ENCODE measurements around the gene CA14.

GRCh38 chr1:150212070-150212469 is 45.5 kb upstream of the CA14 start:
- TF ChIP-seq PHF20 (IDR thresholded peaks at IDR 0.05; ENCODE audit: partially characterized antibody) (no peak), MLX (CRISPR knock-in tag; conservative IDR thresholded peaks at IDR 0.05) (no peak), HMGN3 (IDR thresholded peaks at IDR 0.05; ENCODE audit: borderline replicate concordance, extremely low read depth, insufficient read length, low read depth, low read length) (no peak), PHB2 (IDR thresholded peaks at IDR 0.05; ENCODE audit: low read depth) (no peak), CTCF (IDR thresholded peaks at IDR 0.05 in 2 of 3, conservative IDR thresholded peaks at IDR 0.05 in 1 of 3; ENCODE audit: insufficient read depth in 2 of 3, low read depth in 1 of 3, low read length in 3 of 3) (no peak), MXI1 (IDR thresholded peaks at IDR 0.05; ENCODE audit: low read depth, low read length) (no peak), ETV6 (IDR thresholded peaks at IDR 0.05; ENCODE audit: borderline replicate concordance in 1 of 2, low read depth in 2 of 2, low read length in 1 of 2) (no peak), ETV6 (CRISPR knock-in tag; IDR thresholded peaks at IDR 0.05; ENCODE audit: borderline replicate concordance) (no peak), CEBPB (tag; IDR thresholded peaks at IDR 0.05) (no peak)

All from K562 (cell line).